Cardiac fibroblast (primary cell): ENCODE data around the gene TMOD2.
A peak's percentile ranks its signal among the peaks of the same experiment; 100 is the strongest.

Experiments
- DNase-seq, 2 donors: peaks; one replicate each; pipeline versions ENCODE4 v3.0.0 to v3.0.0-alpha.2; 2010; ENCODE audit warnings: low read depth in 2 of 2
- H3K4me3 ChIP-seq, 2 donors: replicated peaks in 1 of 2; 1 replicate in 1 of 2; 2 replicates in 1 of 2; pipeline ENCODE4 v1.5.1; 2011; ENCODE audit warnings: low read depth in 2 of 2, low read length in 2 of 2, mild to moderate bottlenecking in 2 of 2, moderate library complexity in 1 of 2
- CTCF ChIP-seq: IDR thresholded peaks from one replicate; pipeline ENCODE4 v1.5.1; 2011; ENCODE audit warnings: low read depth, mild to moderate bottlenecking, low read length, inconsistent platforms

TMOD2 gene

DNA sequence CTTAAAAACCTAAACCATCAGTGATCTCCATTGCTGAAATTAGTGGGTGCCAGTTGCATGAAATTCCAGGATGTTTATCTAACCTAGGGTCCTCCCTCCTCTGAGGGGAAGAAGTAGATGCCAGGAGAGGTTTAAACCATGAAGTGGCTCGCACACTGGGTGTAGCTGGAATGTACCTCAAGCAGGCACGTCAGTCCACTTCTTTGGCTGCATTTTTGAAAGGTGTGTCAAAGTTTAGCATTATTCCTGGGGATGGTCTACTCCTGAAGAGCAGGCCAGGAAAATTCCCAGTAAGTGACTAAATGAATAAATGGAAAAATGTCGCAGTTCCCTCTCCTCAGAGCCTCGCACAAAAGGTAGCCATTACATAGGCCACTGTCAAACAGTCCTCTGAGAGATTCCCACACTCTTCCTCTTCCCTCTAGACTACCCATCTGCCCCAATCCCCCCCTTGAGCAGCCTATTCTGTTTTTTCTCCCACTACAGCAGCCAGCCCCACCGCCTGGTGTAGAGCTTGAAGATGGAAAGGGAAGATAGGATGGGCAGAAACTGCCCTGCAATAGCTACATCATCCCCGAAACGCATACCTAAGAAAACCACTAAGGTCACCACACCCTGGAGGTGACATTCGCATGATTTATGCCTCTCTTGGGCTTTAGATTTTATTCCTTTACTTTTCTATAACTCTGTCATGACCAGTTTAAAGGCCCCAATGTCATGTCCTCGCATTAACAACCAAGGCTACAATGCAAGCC lies 77.4 kb downstream of the TMOD2 start:
- H3K4me3 ChIP-seq = no peak overlapping the region
- TF ChIP-seq CTCF = no peak
- no peak for DNase-seq

GRCh38 chr15:51829376-51830275 lies 78.2 kb downstream of the TMOD2 start, which contains the start of gene TMOD3:
TSS of gene TMOD3 (plus strand) at chr15:51829653. CDS start at chr15:51862885, 33,232 bp downstream.
- TF ChIP-seq CTCF = no peak
- peak within 1 kb of the TSS; percentile 81 to 93 for H3K4me3 ChIP-seq
- DNase-seq = peak; percentile 93 to 94

DNA sequence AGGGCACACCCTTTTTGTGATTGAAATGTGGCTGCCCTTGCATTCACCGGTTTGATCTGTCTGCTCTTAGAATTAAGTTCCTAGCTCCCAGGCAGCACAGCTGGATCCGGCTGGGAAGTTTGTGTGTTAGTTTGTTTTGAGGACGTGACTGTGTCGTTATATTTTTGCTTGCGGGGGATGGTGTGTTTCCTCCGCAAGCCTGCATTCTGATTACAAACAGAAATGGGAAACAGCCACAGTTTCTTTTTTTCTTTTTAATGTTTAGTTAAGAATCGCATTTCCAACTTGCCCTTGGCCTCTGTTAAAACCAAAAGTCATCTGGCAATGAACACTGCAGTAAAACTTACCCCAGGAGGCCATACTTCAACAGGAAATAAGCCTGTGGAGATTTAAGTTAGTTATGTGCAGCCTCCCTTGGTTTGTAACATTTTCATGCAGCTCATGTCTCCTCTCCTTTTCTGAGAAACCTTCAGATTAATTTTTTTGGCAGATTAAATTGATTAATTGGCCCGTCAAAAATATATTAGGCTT lies 78.9 kb downstream of the TMOD2 start:
- peak overlapping the region; percentile 81 to 93 for H3K4me3 ChIP-seq
- TF ChIP-seq CTCF = no peak
- DNase-seq = peak; percentile 41 to 52

- no peak for DNase-seq
- TF ChIP-seq CTCF = no peak
- no peak overlapping the region for H3K4me3 ChIP-seq
These were observed 82.4 kb downstream of the TMOD2 start for GRCh38 chr15:51833772-51834171.

DNA sequence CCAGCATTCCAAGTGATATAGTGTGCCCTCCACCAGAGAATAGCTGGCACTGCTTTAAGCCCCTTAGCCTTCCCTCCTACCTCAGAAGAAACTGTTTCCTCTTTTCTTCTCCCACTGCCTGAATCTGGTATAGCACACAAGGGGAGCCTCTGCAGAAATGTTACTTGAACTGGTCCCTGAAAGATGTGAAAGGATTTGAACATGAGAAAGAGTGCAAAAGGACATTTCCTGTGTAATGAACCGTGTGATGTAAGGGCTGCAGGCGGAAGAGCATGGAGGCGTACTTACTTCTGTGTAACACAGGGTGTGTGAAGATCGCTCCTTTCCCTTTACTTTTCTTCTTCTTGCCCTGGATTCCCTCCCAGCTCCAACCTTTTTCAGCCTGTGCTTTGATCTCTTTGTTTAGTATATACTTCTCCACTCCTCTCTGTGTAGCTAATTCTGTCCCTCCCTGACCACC lies 86.4 kb downstream of the TMOD2 start:
- no peak overlapping the region for H3K4me3 ChIP-seq
- DNase-seq = peak; percentile 49 to 52
- TF ChIP-seq CTCF = no peak

GRCh38 chr15:51838270-51838669 lies 86.9 kb downstream of the TMOD2 start:
- no peak for TF ChIP-seq CTCF
- H3K4me3 ChIP-seq = no peak overlapping the region
- no peak for DNase-seq
